Epithelial cell of proximal tubule (primary cell): Measurements from ENCODE around the gene ZDHHC15. TPM values are rescaled to one million over a fixed set of nuclear protein-coding genes. Genes with fewer than 3 reads are reported as not detected.
"Not testable (repeated sequence)": the region's sequence is repeated elsewhere in the genome, so short reads cannot be mapped to it uniquely, and the experiment has no call there.

Experiments
- DNase-seq: peaks from one replicate; pipeline ENCODE4 v3.0.0-alpha.2; 2011; ENCODE audit warnings: low read depth
- H3K4me3 ChIP-seq: 2 replicates; pipeline ENCODE4 v1.5.1; 2011; ENCODE audit warnings: low read depth, mild to moderate bottlenecking, low read length
- total RNA-seq: library from RNA; depleted of rRNA; stranded (reverse); fragments of >200 nt; gene quantifications from 2 replicates; pipeline ENCODE4 v1.2.3, GENCODE V29; 2015
- TF ChIP-seq, protein P1 (sequence below): conservative IDR thresholded peaks from 2 replicates; pipeline ENCODE4 v1.5.1; 2012; ENCODE audit warnings: low read depth, mild to moderate bottlenecking, low read length

Gene ZDHHC15, protein sequence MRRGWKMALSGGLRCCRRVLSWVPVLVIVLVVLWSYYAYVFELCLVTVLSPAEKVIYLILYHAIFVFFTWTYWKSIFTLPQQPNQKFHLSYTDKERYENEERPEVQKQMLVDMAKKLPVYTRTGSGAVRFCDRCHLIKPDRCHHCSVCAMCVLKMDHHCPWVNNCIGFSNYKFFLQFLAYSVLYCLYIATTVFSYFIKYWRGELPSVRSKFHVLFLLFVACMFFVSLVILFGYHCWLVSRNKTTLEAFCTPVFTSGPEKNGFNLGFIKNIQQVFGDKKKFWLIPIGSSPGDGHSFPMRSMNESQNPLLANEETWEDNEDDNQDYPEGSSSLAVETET
- total RNA-seq, result 0.29 and 1.1 TPM in 2 replicates

DNA sequence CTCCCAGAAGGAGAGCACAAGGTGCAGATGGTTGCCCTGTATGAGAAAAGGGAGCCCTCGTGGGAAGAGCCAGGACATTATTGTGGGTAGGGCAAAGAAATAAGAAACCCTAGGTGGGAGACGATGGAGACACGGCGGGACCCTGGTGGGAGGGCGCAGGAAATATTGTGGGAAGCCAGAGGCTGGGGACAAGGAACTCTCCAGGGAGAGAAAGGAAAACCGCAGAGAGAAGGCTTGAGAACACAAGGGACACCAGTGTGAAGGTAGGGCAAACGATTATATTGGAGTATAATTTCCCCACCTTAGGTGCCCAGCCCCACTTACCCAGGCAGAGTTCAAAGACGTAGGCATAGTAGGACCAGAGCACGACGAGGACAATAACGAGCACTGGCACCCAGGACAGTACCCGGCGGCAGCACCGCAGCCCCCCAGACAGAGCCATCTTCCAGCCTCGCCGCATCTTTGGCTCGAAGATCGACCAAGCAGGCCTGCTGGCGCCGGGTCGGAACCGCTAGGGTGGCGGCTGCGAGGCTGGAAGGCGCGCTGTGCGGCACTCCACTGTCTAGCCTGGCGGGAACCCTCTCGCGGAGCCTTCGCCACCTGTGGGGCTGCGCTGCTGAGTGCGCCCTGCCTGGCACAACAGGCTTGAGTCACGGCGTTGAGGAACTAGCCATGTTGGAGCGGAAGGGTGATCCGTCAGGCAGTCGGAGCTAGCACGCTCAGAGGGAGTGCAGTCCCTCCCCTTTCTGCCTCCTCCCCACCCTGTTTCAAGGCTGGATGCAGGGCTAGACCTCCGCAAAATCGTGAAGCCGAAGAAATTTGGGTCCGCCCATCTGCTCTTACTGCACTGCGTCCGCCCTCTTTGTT, at the start of gene ZDHHC15:
Gene ZDHHC15 (minus strand): TSS at position 473 of the 867 bp plus-strand sequence. CDS start 13 bp downstream, at position 460.
- DNase-seq, result no peak
- H3K4me3 ChIP-seq, result peak within 1 kb of the TSS; percentile 67
- TF ChIP-seq, protein P1, sequence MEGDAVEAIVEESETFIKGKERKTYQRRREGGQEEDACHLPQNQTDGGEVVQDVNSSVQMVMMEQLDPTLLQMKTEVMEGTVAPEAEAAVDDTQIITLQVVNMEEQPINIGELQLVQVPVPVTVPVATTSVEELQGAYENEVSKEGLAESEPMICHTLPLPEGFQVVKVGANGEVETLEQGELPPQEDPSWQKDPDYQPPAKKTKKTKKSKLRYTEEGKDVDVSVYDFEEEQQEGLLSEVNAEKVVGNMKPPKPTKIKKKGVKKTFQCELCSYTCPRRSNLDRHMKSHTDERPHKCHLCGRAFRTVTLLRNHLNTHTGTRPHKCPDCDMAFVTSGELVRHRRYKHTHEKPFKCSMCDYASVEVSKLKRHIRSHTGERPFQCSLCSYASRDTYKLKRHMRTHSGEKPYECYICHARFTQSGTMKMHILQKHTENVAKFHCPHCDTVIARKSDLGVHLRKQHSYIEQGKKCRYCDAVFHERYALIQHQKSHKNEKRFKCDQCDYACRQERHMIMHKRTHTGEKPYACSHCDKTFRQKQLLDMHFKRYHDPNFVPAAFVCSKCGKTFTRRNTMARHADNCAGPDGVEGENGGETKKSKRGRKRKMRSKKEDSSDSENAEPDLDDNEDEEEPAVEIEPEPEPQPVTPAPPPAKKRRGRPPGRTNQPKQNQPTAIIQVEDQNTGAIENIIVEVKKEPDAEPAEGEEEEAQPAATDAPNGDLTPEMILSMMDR, result no peak

DNA sequence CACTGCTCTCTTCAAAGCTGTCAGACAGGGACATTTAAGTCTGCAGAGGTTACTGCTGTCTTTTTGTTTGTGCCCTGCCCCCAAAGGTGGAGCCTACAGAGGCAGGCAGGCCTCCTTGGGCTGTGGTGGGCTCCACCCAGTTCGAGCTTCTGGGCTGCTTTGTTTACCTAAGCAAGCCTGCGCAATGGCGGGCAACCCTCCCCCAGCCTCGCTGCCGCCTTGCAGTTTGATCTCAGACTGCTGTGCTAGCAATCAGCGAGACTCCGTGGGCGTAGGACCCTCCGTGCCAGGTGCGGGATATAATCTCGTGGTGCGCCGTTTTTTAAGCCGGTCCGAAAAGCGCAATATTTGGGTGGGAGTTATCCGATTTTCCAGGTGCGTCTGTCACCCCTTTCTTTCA, 37.7 kb upstream of the ZDHHC15 start:
- not testable (repeated sequence) for H3K4me3 ChIP-seq, DNase-seq

DNA sequence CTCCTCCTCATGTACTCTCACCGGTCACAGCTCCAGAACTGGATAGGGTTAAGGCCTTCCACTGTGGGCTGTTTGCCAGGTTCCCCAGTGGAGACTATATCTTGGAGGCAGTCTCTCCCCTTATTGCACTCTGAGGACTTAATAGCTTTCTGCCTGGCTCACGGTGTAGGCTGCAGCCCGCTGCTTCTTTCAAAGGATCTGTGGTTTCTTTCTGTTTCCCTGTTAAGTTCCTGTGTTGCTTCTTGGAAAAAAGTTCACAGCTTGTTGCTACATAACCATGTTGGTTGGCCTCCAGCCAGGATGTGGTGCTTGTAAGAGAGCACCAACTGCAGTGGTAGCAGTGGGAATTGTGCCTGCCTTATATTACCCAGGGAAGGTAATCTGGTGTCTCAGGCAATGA, 24.9 kb upstream of the ZDHHC15 start:
- DNase-seq, result no peak
- TF ChIP-seq, protein P1, result no peak
- H3K4me3 ChIP-seq, result no peak overlapping the region

DNA sequence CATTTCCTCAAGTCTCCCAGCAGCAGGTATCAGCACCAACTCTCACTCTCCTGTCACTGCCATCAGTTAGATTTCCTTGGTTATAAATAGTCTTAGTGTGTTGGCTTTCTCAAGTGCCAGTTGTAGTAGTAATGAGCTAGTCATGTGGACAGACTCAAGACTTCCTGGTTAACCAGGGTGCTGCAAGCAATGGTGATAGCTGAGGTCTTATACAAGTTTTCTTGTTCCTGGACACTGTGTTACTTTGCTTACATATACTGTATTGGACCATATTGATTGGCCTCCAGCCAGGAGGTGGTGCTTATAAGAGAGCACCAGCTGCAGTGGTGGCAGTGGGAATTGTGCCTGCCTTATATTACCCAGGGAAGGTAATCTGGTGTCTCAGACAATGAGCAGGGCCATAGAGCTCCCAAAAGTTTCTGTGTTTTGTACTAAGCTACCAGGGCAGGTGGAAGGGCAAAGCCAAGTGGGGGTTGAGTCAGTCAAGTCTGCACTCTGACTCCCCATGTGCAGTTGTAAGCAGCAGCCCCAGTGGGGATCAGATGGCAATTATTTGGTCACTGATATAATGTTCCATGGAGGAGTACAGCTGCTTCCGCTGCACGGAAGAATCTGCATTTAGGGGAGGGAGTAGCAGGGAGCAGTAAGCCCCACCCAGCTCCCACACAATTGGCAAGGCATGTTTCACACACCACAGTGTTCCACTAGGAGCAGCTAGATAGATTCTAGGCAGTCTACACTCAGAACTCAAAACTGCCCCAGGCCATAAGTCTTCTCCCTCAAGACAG, 24.1 kb upstream of the ZDHHC15 start:
- no peak overlapping the region for H3K4me3 ChIP-seq
- TF ChIP-seq, protein P1, result no peak
- no peak for DNase-seq

DNA sequence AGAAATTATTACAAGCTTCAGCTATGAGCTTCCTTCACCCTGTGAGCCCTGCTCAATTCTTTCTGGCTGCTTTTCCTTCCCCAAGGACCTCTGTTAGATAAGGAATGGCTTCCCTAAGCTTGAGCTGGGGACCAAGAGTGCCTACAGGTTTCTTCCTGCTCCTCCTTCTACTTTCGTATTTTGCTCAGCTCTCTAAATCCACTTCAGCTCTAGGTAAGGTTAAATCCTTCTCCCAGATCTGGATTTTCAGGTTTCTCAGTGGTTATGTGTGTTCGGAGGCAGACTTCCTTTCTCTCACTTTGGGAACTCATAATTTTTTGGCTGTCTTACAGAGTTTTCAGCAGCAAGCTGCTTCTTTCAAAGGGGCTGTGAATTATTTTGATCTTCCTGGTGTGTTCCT, 21.9 kb upstream of the ZDHHC15 start:
- no peak overlapping the region for H3K4me3 ChIP-seq
- no peak for DNase-seq
- TF ChIP-seq, protein P1, result no peak

DNA sequence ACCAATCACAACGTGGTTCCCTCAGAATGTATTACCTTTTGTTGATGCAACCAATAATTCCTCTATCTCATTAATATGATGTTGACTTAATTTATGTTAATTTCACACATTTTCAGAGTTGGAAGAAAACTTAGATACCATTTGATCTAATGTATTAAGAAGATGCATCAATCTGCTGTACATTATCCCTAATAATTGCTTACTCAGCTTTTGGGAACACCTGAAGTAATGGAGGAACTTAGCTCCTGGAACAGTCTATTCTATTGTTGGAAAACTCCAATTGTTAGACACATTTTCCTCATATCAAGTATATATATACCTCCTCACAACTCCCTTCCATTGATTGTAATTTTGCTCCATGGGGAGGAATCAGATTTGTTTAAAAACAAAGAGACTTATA, 38.9 kb downstream of the ZDHHC15 start:
- DNase-seq, result no peak
- TF ChIP-seq, protein P1, result no peak

DNA sequence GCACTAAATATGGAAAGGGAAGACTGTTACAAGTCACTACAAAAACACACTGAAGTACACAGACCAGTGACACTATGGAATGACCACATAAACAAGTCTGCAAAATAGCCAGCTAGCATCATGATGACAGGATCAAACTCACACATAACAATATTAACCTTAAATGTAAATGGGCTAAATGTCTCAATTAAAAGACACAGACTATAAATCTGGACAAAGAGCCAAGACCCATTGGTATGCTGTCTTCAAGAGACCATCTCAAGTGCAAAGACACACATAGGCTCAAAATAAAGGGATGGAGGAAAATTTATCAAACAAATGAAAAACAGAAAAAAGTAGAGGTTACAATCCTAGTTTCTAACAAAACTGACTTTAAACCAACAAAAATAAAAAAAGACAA, 61.1 kb downstream of the ZDHHC15 start:
- not testable (repeated sequence) for H3K4me3 ChIP-seq, DNase-seq

More for the DNA sequence above, 38.9 kb downstream of the ZDHHC15 start:
- H3K4me3 ChIP-seq, result no peak overlapping the region
